CD4-positive, alpha-beta T cell treated with Interleukin-17A for 1 hour (primary cell): ENCODE results near the gene TOMM40L.

Source experiments
- DNase-seq: peaks from one replicate; pipeline ENCODE4 v3.0.0-alpha.2; 2020

Gene TOMM40L

DNA sequence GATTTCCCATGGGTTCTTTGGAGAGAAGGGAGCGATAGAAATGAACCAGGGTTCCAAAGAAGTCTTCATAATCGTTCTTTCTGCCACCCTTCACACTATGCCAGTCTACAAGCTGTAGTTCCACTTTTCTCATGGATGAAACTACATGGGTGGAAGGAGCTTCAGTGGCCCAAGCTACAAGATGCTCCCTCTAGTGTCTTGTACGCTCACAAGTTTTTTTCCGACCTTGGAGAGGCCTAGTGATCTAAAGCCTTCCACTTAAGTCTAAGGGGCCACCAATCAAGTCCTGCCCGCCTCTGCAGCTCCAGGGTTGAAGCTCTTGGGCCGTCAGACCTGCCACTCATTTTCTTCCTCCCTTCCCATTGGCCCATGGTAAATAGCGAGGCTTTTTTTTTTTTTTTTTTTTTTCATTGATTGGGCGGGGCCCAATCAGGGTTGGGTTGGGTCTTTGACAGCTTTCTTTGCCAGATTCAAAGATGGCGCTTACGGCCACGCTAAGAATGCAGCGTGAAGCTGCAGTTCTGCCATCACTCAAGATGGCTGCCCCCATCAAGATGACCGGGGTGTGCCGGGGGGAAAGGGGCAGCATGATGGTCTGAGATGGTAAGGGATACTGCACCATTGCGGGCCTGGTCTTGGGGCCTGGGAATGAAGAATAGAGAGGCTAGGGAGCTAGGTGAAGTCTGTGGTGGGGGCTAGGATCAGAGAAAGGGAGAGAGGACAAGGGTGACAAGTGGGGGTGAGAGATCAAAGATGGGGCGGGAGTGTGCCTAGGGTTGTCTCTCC lies at the start of gene TOMM40L:
TOMM40L (plus strand) TSS at position 527 of the 786 bp plus-strand sequence. CDS start 430 bp downstream, outside the sequence.
- peak; percentile 98 for DNase-seq

DNA sequence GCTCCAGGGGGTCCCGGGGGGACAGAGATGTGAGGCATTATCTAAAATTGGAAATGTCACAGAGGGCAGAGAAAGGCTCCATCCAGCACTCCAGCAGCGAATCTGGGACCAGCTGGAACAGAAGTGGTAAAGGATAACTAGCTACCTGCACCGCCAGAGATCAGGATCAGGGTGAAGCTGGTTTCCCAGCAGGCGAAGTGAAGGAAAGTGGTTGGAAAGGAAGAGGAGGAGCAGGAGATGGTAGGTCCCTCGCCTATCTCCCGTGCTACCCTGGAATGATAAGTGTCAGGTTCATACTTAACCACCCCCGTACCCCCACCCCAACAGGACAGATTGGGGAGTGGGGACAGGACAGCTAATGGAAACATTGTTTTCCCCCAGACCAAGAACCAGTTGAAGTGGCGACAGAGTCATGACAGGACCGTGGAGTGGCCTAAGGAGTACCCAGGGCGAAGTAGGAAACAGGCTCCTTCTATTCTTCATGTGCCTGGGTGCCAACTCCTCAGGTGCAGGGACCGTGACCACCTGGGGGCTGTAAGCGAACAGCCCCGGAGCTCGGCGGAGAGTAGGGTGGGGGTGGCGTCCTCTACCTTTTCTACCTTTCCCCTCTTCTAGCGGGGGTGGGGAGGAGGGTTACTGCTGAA lies 49.3 kb upstream of the TOMM40L start:
- no peak for DNase-seq

DNA sequence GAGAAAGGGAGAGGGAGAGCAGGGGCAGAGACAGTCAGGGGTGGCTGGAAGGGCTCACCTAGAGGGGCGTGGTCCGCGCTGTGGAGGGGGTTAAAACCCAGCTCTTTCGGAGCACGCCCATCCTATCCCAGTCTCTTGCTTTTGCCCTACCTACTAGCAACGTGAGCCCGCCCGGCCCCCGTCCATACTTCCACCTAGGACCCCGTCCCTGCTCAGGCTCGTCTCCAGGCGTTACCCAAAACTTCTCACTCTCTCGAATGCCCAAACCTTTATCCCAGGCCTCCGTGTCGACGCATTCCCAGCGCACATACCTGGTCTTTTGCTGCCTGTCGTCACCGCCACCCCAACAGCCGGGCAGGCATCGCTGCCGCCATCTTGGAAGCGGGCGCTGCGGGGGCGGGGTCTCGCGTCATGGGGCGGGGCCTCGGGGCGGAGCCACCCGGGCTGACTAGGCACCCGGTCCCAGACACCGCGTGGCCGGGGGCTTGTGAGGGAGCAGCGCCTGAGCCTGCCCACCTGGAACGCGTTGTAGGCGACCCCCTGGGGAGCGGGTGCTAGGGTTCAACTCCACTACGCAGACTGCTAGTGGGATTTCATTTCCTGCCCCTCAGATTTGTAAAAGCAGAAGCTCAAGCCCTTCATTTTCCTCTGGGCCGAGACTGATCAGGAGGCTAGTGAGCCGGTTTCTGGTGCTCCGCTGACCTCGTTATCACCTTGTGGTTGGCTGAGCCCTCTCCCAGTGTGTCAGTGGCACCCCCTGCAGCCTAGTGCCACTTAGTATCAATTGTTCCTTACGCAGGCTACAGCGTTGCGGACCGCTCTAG lies 48.5 kb upstream of the TOMM40L start, which contains the start of gene B4GALT3:
B4GALT3 (minus strand) TSS at position 396 of the 824 bp plus-strand sequence. CDS start 1,447 bp downstream, outside the sequence.
- peak; percentile 93 for DNase-seq

DNA sequence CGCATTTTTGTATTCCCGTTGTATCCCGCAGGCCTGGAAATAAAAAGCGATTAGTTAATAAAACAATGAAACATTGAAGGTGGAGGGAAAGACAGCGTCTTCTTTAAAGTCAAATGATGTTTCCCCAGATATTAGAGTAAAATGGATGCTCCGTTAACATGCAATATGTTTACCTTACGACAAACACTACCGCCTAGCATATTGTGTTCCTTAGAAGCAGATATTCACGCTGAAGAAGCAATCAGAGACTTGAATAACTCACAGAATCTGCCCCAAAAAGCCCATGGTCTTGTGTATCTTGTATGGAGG lies 48.0 kb upstream of the TOMM40L start:
- no peak for DNase-seq

DNA sequence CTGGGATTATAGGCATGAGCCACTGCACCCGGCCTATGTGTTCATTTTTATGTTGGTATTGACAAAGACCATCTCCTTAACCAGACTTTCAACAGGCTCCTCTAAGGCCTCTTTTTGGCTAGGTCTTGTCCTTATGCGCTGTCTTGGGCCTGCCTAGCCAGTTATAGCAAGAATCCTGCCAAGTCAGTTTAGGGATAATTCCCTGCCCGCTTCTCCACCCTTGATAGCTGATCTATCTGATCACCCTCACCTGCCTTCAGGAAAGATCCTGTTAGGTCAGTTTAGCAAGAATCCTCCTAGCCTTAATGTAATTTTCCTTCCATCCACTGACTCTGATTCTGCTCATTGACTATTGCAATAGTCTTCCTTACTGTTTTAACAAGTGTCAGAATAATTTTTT lies 46.2 kb upstream of the TOMM40L start:
- no peak for DNase-seq

DNA sequence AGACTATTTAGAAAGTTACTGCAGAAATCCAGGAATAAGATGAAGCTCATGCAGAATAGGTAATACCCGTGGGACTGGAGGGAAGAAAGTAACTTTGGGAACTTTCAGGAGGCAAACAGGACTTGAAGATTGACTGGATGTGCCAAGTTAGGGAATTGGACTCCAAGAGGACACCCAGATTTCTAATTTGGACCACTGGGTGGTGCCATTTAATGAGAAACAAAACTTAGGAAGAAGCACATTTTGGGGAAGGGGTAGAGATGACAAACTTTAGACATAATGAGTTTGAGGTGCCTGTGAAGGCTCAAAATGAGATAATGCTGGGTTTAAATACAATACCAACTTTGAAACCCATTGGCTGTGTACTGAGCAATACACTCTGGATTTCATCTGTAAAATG lies 45.2 kb upstream of the TOMM40L start:
- peak; percentile 47 for DNase-seq

DNA sequence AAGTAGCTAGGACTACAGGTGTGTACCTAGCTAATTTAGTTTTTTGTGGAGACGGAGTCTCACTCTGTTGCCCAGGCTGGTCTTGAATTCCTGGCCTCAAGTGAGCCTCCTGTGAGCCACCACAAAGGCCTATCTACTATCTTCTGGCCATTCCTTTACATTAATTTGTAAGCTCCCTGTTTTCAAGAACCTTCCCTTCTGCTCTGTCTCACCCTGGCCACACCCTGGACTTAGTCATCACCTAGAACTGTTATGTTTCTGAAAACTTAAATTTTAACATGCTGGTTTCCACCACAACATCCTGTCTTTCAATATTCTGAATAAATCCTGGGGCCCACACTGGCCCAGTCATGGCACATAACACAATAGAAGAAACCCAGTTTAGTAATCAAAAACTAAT lies 43.6 kb upstream of the TOMM40L start:
- peak; percentile 82 for DNase-seq

DNA sequence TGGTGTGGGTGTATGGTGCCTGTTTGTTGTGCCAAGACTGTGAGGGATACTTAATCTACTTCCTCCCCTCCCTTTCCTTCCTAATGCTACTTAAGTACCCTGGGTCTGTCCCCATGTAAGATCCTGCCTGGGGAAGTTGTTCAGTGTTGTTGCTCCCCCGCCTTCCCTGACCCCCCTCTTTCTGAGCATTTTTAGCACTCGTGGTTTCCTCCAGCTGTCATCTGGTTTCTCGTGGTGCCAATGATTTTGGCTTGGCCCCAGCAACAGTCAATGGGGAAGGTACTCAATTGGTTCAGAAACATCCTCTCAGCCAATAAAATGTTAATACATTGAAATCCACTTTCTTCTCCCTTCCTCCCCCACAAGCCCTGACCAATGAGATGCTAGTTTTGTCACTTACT lies 40.6 kb upstream of the TOMM40L start:
- DNase-seq = peak; percentile 94

DNA sequence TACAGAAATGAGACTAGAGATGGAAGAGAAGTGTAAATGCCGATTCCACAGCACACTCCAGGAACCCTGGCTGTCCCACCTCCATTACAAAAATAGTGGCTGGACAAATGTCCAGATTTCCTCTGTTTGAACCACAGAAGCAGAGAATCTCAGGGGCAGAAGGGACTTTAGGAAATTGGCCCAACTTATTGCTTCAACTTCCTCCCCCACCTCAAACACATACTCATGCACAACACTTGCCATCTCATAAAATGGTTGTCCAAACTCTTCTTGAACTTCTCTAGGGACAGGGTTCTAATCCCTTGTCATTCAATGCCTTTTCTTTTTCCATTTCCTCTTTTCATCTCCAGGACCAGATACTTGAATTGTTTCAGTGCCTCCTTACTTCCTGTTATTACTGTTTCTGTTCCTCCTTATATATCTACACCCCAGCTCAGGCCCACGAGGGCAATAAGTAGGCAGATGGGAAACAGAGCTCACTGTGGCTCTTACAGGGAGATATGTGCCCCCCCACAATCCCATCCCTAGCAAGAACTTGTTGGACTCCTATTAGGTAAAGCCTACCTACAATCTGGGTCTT lies 40.0 kb upstream of the TOMM40L start:
- peak; percentile 40 for DNase-seq

DNA sequence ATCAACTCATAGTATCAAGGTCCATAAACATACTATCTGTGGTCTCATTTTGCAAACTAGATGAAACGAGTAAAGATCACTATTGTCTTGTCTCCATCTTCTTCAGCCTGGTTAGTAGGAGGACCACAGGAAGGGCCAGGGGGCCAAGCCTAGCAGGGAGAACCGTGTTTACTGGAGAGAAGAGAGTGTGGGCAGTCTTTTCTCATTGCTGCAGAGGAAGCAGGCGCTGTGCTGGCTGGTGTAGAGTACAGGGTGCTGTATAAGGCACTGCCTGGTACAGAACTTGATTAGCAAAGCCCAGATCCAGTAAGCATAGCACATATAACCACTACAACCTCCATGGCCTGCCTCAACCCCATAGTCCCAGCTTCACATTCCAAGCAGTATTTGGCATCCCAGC lies 38.5 kb upstream of the TOMM40L start:
- no peak for DNase-seq

DNA sequence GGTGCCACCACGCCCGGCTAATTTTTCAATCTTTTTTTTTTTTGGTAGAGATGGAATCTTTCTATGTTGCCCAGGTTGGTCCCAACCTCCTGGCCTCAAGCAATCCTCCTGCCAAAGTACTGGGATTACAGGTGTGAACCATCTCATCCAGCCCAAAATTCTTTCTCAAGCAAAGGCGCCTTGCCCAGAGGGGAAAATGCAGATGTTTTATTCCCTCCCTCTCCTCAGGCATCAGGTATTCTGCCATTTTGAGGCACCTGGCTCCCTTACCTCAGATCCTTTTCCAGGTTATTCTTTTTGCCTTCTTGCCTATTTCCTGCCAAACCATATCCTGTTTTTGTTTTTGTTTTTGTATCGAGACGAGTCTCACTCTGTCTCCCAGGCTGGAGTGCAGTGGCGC lies 37.5 kb upstream of the TOMM40L start:
- no peak for DNase-seq

DNA sequence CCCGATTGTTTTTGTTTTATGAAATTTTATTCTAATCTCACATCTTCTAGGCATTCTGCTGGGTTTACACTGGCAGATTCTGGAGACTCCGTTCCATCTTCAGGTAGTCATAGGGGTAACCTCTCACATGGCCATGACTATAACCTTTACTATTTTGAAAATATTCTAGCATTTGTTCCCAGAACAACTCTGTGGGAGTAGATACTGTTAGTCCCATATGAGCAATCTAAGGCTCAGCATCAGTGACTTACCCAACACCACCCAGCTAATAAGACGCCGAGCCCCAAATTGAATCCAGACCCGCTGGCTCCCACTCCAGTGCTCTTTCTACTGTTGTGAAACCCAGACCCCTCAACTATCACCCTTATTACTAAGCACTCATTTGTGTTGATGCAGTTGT lies 36.8 kb upstream of the TOMM40L start:
- no peak for DNase-seq

DNA sequence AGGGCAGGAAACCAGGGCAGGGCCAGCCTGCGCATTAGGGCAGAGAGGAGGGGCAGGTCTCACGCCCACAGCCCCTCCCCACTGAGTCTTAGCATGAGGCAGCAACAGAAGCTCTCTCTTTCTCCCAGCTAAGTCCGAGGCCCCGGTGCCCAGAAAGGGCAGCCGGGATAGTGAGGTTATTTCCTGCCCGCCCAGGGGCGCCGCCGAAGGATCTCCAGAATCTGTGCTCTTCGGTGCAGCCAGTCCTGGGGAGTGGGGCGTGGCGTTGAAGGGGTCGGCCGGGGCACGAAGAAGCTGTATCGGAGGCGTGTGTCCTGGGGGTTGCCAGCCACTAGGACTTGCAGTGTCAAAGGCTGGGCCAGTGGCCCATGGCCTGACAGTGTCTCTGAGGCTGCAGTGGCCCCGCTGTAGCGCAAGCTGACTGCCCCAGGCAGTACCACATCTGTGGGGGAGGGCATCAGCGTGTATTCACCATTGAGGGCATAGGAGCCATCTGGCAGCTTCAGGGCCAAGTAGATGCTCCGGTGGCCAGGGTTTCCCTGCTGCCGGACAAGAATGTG lies 34.8 kb upstream of the TOMM40L start:
- DNase-seq = no peak

DNA sequence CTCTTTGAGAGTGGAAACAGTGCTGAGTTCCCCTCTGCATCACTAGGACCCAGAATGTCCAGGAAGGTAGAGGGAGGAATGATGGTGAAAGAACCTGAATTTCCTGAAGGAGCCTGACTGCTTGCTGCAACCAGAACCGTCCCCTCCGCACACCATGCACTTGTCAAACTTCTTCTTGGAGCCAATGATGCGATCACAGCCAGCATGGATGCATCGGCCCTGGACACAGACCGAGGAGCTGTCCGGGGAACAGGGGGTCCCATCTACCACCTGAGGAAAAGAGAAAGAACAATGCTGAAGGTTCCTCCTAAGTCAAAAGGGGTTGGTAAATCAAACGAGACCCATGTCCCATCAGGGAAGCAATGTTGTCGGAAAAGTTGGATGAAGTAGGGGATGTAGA lies 33.9 kb upstream of the TOMM40L start:
- DNase-seq = no peak

DNA sequence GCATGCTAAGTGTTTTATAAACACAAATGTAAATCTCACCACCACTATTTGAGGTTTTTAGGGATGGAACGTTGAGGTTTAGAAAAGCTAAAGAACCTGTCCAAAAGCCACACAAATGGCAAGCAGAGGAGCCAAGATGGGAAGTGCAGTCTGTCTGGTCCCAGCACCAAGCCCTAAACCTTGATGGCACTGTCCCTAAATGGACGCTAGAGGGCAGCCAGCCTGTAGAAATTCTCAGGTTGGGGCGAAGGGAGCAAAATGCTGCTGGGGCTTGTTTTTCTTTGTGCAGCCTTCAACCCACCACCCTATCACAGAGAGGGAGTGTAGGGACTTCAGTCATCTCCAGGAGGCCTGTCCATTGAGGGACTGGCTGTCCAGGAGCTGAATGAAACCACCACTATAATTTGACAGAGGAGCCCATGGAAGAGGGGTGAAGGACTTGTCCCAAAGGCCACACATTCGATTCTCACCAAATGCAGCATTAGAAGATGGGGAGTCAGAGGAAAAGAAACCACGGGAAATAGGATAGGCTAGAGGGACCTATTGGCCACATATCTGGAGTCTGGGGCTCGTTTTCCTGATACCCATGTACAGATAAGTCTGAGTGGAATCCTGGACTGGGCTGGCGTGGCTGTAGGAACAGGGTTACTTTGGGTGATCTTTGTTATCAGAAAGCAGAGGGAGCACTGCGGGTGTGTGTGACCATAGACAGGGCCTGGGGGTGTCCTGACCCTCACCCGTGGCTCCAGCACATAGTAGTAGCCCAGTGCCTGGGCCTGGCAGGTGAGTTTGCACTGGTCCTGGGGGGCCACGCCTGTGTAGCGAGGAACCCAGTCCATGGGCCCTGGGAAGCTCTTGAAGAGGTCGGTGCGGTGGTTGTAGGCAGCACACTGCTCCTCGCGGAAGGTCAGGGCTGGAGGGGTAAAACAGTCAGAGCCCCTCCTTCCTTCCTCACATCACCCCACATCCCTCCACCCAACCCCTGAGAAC lies 33.1 kb upstream of the TOMM40L start:
- DNase-seq = peak; percentile 83

DNA sequence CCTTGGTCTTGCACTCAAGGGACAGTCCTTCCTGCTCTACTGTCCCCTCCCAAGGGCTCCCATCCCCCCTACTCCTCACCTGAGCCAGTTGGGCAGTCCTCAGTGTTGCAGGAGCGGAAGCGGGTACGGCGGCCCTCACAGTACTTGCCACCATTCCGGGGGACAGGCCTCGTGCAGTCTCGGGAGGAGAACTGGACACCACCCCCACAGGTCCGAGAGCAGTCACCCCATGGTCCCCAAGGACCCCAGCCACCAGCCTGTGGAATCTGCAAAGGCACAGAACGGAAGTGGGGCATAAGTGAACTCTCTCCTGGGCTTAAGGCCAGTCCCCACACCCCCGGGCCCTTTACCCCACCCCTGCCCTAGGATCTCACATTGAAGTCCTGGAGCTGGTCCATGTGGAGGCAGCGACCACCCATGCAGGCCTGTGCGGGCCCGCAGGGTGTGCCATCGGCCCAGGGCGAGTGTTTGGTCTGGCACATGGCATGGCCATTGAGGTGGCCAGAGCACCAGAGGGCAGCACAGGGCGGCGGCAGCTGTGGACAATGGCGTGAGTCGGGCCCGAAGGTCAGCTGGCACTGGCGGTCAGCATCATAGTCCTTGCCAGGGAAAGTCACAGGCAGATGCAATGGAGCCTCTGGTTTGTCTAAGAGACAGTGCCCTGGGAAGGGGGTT lies 32.2 kb upstream of the TOMM40L start:
- no peak for DNase-seq

DNA sequence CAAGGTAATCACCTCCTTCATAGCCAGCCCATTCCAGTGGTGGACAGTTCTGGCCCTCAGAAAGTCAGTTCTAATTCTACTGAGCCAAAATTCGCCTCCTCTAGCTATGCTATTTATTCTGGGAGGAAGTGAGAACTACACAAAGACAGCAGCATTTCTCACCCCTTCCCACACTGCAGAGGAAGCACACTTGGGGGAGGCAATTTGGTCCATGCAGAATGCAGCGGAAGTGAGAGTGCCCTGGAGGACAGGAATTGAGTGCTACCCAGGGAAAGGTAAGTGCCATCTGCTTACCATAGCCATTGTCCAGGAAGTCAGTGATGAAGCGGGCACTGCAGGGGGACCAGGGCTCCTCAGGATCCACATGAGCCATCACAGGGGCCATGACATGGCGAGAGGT lies 30.7 kb upstream of the TOMM40L start:
- DNase-seq = no peak

DNA sequence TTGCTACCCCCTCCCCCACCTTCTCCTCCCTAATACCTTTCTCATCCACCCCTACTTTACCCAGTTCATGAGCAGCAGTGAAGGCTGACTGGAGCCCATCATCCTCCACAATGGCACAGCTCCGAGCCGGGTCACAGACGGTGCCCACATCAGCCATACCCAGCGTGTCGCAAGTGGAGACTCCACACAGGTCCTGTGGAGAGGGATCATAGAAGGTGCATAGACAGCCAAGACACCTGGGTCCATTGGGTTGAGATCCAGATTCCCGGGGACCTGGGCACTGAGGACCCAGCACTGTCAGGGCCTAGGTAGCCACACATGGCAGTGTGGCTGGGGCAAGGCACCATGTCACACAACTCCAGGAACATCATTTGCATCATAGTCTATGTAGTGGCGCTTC lies 29.7 kb upstream of the TOMM40L start:
- DNase-seq = no peak

DNA sequence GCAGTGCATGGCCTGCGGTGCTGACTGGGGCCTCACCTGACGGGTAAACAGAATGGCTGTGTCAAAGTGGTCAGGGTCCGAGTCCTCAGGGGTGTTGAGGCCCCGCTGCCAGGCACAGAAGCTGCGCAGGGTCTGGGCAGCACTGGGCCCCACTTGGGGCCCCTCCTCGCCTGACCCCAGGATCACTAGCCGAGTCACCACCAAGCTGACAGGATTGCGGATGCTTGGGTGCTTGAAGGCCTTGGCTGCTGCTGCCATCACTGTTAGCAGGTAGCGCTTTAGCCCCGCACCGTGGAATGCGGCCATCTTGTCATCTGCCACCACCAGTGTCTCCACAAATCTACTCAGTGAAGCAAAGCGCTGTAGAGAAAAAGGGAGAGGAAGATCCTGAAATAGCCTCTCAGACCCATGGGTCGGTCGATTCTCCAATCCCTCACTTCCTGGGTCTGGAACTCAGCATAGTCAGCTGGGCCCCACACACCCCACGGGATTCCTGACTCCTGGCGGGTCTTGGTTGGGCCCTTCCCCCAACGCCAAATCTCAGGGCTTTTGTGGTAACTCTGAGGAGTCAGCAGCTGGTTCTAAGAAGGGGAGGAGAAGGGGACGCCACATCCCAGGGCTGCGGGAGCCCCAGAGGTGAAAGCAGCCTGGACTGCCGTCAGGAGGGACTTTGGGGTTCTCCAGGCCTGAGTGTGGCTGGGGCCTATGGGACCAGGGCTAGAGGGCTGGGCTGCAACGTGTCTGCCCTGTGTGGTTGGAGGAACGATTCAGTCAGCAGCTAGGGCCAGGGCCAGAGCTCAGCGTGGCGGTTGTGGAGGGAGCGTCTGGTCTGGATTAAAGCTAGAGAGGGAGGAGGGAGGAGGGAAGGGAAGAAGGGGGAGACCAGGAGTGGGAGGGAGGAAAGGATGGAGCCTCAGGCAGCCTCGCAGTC lies 29.1 kb upstream of the TOMM40L start:
- no peak for DNase-seq
